HG03139 (cell line): ENCODE measurements around the gene FADD.

Source experiments
- ATAC-seq: cut with Tn5 transposase; IDR thresholded peaks from one replicate; pipeline ENCODE4 v1.9.1; 2021; ENCODE audit not compliant: unreplicated experiment

Gene FADD, protein sequence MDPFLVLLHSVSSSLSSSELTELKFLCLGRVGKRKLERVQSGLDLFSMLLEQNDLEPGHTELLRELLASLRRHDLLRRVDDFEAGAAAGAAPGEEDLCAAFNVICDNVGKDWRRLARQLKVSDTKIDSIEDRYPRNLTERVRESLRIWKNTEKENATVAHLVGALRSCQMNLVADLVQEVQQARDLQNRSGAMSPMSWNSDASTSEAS

DNA sequence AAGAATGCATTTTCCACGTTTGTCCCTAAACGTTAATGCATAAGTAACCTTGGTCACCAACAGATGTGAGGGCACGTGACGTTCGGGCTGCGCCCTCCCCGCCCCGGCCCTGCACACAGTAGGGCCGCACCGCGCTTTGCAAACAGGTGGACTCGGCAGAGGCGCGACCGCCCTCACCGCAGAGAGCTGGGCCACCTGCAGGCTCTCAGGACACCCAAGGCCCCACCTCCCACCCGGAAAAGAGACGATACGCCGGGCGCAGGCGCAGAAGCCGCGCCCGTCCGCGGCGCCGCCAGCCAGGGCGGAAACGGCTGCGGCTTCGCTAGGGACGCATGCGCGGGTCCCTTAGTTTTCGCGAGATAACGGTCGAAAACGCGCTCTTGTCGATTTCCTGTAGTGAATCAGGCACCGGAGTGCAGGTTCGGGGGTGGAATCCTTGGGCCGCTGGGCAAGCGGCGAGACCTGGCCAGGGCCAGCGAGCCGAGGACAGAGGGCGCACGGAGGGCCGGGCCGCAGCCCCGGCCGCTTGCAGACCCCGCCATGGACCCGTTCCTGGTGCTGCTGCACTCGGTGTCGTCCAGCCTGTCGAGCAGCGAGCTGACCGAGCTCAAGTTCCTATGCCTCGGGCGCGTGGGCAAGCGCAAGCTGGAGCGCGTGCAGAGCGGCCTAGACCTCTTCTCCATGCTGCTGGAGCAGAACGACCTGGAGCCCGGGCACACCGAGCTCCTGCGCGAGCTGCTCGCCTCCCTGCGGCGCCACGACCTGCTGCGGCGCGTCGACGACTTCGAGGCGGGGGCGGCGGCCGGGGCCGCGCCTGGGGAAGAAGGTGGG is at the start of gene FADD:
TSS of gene FADD (plus strand) at position 377 of the 831 bp plus-strand sequence. CDS start at position 541, 164 bp downstream.
- ATAC-seq: peak; percentile 66

- no peak for ATAC-seq
These were observed 47.7 kb upstream of the FADD start for GRCh38 chr11:70155386-70155785.

DNA sequence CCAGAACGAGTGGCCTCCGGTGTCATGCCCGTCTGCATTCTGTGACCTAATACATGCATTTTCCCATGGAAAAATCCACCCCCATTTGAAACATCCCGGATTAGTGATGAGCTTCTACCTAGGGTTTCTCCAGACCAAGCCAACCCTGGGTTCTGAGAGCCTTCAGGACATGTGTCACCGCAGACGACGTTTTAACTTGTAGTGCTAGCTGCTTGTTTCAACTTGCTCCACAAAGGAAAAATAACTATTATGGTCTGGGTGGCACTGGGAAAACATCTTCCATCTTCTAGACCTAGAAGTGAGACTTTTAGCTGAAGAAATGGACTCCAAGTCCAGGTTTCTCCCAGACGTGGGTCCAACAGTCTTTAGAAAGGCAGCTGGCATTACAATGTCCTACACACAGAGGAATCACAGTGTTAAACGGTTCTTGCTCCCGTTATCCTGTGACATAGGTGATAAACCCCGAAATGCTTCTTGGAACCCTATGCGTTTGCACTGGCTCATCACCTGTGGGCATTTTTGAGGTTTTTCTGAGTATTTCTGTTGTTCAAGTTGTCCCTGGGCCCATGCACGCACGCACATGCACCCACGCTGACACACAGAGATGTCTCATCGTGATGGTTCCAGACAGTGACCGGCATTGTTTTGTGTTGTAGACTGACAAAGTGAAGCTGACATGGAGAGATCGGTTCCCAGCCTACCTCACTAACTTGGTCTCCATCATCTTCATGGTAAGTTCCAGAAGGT is 46.6 kb upstream of the FADD start:
- ATAC-seq: no peak

DNA sequence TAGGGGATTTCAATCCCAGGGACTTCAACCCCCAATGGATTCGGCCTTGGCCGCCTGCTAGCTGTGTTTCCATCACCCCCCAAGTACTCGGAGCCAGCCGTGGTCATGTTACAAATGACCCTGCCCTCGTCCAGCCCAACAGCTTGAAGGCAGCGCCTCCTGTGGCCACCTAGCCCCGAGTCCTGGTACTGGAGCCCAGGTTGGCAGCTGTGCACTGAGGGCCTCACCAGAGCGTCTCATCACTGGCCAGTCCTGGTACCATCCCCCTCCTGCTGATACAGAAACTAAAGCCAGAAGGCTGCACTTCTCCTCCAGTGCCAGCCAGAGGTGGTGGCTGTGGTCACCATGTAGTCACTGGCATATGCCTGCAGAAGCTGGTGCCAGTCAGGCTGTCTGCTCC is 44.9 kb upstream of the FADD start:
- no peak for ATAC-seq

- no peak for ATAC-seq
These were observed 44.2 kb upstream of the FADD start for GRCh38 chr11:70158757-70159389.

DNA sequence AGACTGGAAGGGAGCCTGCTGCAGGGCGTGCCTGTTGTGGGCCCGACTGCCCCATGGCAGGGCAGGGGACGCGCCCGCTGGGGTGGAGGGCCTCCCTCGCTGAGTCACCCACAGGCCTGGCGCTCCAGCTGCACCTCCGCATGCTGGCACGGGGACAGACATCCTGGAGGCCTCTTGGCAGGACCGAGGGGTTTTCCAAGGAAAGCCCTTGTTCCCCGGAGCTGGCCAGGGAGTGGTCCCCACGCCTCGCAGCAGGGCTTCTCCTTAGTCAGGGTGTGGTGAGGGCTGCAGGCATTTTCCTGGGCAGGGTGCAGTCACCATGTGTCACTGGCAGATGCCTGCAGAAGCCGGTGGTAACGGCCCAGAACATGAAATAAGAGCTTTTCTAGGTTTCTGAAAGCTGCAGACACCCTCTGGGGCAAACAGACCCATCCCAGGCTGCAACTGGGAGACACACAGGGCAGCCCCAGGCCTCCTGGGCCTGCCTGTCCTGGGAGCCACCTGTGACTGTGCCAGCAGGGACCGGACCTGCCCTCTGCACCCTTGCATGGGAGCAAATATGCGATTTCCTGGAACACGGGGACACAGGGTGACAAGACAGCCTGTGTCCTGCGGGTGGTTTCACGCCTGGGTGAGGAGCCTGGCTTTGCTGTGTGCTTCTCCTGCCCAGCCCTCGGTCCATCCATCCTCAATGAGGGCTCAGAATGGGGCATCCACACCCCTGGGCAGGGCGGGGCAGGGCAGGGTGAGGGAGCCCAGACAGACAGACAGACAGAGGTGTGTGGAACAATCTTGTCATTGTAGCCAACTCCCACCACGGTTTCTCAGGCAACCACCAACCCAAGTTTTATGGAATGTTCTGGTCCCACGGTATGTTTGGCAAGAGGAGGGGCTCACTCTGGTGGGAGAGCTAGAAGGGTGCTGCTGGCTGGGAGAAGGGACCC is 43.2 kb upstream of the FADD start:
- no peak for ATAC-seq

GRCh38 chr11:70161043-70161625 is 42.0 kb upstream of the FADD start:
- ATAC-seq: no peak

- no peak for ATAC-seq
These were observed 38.4 kb upstream of the FADD start for GRCh38 chr11:70164705-70165104.

DNA sequence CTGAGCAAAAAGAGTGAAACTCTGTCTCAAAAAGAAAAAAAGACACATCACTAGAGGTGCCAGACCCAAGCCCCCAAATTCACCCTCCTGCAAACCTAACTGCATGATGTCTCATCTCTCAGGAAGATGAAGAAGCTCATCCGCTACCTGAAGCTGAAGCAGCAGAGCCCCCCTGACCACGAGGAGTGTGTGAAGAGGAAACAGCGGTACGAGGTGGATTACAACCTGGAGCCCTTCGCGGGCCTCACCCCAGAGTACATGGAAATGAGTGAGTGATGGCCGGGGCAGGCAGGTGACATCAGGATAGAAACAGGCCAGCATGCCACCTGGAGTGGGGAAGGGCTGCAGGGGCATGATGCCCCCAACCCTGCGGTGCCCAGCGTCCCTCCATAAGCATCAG is 36.0 kb upstream of the FADD start:
- ATAC-seq: no peak

DNA sequence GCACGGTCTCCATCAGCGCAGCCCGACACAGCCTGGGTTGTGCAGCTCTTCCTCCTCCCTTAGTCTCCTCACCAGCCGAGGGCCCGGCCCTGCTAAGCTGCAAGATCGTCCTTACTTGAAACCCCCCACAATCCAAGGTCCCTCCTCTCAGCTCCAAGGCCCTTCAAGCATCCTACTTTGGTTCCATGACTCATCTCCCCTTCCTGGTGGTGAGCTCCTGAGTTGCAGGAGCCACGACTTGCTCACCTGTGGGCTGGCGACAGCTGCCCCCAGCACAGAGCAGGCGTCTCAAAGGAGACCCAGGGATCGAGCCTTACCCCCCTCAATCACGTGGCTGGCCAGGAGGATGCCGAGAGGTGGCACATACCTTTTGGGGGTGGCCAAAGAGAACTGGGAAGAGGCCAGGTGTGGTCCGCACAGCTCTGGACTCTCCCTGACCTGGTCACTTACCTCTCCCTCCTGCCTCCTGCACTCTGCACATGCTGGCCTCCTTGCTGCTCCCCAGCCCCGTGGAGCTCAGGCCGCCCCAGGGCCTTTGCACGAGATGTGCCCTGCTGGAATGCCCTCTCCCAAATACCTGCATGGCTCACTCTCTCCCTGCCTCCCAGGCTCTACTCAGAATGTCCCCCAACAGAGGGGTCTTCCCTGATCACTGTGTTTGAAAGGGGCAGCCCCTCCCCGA is 35.2 kb upstream of the FADD start:
- no peak for ATAC-seq

GRCh38 chr11:70168405-70168754 is 34.7 kb upstream of the FADD start:
- ATAC-seq: no peak

- ATAC-seq: no peak
These were observed 34.0 kb upstream of the FADD start for GRCh38 chr11:70169127-70169526.

- ATAC-seq: no peak
These were observed 33.5 kb upstream of the FADD start for GRCh38 chr11:70169632-70170031.

DNA sequence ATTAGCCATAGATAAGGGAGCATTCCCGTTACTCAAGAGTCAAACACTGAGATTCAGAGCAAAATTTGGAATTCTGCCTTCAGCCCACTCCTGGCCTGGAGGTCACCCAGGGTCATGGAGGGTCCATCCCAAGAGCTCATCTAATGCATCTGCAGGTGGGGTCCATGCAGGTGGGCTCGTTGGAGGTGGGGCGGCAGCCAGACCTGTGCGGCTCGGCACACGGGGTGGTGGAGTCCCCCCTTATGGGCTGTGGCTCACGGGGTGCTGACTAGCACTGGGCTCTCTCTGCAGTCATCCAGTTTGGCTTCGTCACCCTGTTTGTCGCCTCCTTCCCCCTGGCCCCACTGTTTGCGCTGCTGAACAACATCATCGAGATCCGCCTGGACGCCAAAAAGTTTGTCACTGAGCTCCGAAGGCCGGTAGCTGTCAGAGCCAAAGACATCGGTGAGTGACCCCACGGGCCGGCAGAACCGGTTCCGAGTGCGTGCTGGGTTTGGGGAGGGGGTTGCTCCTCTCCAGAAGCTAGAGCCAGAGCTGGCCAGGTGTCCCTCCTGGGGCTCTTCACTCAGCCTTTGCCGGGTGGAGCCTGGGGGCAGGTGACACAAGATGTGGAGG is 32.4 kb upstream of the FADD start:
- ATAC-seq: no peak

DNA sequence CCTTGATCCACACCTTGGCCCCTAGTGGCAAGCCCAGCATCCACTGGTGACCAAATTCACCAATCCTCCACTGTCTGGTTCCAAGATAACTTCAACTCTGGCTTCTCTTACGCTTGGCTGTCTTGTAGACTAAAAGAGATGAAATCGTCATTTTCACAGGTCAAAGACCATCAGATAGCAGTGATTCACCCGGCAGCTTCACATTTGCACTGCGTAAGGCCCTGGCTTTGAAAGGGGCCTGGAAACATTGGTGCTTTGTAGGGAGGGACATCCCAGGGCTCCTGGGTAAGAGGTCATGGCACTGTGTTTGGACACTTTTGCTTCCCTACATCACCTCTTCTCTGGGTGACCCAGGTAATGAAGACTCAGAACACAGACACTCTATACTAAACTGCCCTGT is 30.1 kb upstream of the FADD start:
- ATAC-seq: no peak

DNA sequence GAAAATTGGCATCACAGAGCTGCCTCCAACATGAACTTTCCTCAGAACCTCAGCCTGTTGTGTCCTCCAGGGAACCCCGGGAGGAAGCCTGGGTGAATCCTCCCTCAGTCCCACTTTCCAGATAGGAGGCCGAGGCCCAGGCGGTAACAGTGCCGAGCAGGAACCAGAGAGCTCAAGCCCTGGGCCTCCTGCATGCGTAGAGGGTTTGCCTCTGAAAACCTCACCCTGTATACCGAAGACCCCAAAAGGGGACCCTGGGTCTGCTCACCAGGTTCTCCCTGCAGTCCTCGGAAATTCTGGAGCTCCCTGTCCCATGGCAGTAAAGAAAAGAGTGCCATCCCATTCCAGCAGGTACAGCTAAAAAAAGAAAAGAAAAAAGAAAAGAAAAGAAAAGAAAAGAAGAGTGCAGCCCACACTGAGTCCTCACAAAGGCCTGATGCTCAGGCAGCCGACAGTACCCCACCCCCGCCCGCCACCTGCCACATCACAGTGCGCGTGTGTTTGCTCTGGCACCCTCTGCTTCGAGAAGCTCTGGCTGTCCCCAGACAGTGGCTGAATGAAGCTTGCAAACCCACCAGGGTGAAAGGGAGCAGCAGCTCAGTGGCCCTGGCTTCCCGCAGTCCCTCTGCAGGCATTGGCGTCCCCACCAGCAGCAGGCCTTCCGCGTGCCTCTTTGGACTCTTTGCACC is 28.4 kb upstream of the FADD start:
- no peak for ATAC-seq

DNA sequence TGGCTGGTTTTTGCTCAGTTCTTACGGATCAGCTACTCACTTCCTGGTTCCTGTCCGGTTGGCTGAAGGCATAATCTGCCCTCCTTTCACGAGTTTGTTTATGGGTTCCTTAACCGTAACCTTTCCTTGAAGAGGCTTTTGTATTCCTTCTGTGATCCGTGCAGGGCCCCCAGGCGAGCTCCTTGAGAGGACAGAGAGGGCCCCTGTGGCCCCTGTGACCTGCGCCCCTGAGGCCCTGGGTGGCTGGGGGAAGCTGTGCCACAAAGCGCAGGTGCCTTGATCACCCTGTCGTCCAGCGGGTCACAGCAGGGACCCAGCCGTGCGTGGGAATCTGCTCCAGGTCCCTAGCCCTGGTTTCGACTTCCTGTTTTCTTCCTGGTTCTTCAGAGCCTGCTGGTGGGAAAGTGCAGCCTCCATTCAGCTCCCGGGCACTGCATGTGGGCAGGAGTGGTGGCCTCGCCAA is 27.8 kb upstream of the FADD start:
- ATAC-seq: no peak

DNA sequence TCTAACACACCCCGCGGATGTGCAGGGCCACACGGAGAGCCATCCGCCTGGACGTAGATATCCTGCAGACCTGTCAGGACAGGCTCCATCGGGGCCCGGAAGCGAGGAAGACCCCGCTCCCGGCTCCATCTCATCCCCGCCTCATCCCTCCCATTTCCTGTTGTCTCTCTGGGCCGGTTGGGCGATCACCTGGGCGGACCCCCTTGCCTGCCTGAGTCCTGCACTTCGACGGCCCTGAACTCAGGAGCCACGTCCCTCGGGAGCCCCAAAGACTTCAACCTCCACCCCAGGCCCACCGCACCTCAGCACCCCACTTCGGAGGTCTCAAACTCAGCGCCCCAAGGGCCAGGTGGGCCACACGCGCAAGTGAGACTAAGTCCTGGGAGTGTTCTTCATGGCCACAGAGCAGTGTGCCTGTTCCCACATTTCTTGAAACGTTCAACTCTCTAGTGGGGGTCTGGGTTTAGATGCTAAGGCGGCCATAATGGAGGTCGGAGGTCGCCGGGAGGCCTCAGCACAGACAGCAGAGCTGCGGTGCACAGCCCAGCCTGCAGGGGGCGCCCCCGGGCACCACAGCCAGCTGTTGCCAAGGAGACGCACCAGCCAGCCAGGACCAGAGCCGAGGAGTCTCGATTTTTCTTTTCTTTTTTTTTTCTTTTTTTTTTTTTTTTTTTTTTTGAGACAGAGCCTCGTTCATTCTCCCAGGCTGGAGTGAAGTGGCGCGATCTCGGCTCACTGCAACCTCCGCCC is 26.0 kb upstream of the FADD start:
- no peak for ATAC-seq
